Measurements from ENCODE around the gene ARID1B. TPM values are rescaled to one million over a fixed set of nuclear protein-coding genes. Genes with fewer than 3 reads are reported as not detected.
A peak's percentile ranks its signal among the peaks of the same experiment; 100 is the strongest.

The ARID1B gene
- total and polyA plus RNA-seq, 7 donors = 8.1 to 61.1 (median 53.1) TPM

DNA sequence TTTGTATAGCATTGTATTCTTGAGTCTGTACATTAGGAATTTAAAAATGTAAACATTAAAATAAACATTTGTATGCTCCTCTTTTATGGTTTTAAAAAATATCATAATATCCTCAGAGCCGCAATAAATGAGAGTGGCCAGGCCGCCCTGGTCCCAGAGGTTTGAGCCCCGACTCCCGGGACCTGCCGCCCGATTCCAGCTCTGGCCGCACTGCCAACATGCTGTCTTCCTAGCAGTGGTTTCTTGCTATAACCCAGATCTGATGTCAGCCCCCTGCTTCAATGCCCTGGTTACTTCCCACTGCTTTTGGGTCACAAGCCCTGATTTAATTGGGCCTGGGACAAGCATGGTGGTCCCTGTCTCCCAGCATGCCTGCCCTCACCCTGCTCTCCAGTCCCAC is 5.4 kb upstream of the ARID1B start:
- Histone ChIP-seq H3K4me1 (peaks cover 26% of the 10 kb centered on the region), H3K27me3 (ENCODE audit: insufficient read depth in 3 of 3, low read length in 2 of 3) (no peaks in the 10 kb centered on the region), H3K27ac (no peak overlapping the region), H3K9me3 (no peaks in the 10 kb centered on the region), H3K36me3 (ENCODE audit: insufficient read depth in 1 of 2, low read depth in 1 of 2) (no peaks in the 10 kb centered on the region), H3K4me3 (no peak overlapping the region)
- intact Hi-C loops (cut with DNase I) = loop anchor here in 1 of 2 donors (5.0 kb wide), 1 partner anchor 49 kb away; no protein-coding TSS in a partner anchor
- TF ChIP-seq, protein P1, sequence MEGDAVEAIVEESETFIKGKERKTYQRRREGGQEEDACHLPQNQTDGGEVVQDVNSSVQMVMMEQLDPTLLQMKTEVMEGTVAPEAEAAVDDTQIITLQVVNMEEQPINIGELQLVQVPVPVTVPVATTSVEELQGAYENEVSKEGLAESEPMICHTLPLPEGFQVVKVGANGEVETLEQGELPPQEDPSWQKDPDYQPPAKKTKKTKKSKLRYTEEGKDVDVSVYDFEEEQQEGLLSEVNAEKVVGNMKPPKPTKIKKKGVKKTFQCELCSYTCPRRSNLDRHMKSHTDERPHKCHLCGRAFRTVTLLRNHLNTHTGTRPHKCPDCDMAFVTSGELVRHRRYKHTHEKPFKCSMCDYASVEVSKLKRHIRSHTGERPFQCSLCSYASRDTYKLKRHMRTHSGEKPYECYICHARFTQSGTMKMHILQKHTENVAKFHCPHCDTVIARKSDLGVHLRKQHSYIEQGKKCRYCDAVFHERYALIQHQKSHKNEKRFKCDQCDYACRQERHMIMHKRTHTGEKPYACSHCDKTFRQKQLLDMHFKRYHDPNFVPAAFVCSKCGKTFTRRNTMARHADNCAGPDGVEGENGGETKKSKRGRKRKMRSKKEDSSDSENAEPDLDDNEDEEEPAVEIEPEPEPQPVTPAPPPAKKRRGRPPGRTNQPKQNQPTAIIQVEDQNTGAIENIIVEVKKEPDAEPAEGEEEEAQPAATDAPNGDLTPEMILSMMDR (IDR thresholded peaks at IDR 0.05) = no peak
- WGBS, 3 donors = 99 to 100% (median 99%) methylated on average over 7 of the region's 7 CpGs
- DNase-seq = no peak
- no peak for ATAC-seq

DNA sequence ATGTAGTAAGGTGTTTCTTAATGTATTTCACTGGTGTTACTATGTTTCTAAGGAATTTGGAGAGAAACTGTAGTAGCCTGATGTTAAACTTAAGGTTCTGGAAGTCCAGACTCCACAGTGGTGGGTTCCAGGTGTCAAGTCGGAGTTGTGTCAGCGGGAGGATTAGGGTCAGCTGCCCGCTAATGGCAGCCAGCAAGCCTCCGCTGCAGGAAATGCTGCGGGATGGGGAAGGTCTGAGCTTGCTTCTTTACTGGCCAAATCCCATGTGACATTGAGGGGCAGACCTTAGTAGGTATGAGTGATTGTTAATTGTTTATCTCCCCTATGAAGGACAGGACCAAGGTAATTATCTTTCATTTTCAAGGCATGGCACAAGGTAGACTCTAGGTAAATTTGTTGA is 3.7 kb upstream of the ARID1B start:
- TF ChIP-seq, protein P1 (IDR thresholded peaks at IDR 0.05) = no peak
- Histone ChIP-seq H3K9me3 (no peaks in the 10 kb centered on the region), H3K27me3 (ENCODE audit: insufficient read depth in 3 of 3, low read length in 2 of 3) (no peaks in the 10 kb centered on the region), H3K27ac (no peak overlapping the region), H3K4me1 (peaks cover 26% of the 10 kb centered on the region), H3K4me3 (peak overlapping the region; percentile 35), H3K36me3 (ENCODE audit: insufficient read depth in 1 of 2, low read depth in 1 of 2) (no peaks in the 10 kb centered on the region)
- no peak for DNase-seq
- WGBS, 3 donors = 49 to 53% (median 52%) methylated on average over 5 of the region's 5 CpGs
- no peak for ATAC-seq
- intact Hi-C loops (cut with DNase I) = loop anchor here in 1 of 2 donors (5.0 kb wide), 1 partner anchor 51 kb away; no protein-coding TSS in a partner anchor

DNA sequence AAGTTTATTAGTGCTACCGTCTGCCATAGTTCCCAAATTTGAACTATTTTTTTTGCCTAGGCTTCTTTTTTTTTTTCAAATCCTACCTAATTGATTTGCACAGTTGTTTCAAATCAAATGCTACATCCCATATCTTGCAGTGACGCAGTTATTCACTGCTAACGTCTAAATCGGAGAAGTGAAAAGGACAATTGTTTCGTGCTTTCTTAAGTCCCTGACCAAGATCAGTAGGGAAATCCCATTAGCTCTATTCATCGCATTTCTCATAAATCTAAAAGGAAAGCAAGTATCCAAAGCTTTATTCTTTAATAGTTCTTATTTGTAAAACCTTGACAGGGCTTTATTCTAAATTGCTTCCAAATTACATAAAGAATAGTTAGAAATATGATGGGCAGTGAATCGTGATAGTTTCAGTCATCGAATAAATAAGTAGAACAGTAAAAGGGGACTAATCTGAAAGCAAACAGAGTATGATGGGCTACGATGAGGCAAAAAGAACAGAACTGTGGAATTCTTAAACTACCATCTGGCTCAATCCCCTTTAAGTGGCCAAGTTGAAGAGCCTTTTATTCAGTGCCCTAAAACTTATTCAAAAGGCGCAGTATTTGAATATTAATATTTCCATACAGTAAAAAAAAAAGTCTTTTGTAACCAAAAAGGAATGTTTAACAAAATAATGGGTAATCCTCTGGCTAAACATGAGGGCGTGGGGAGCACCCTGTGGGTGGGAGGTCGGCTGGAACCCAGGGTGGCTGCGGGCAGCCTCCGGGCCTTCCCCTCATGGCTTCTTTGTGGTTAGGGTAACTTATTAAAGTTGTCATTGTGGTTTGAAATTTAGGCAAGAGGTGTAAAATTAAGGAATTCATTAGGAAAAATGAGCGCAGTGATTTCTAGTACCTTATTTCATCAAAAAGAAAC is 3.0 kb upstream of the ARID1B start:
- H3K27me3 ChIP-seq (ENCODE audit: insufficient read depth in 3 of 3, low read length in 2 of 3) = no peaks in the 10 kb centered on the region
- TF ChIP-seq, protein P1 (IDR thresholded peaks at IDR 0.05) = no peak
- peak overlapping the region; percentile 35 for H3K4me3 ChIP-seq
- ATAC-seq (no peak), DNase-seq (no peak)
- H3K9me3 ChIP-seq = no peaks in the 10 kb centered on the region
- H3K27ac ChIP-seq = peak overlapping the region; percentile 99
- intact Hi-C loops (cut with DNase I) = loop anchor here (2.0 to 5.0 kb wide), 2 partner anchors 52 to 209 kb away; no protein-coding TSS in a partner anchor
- H3K36me3 ChIP-seq (ENCODE audit: insufficient read depth in 1 of 2, low read depth in 1 of 2) = no peaks in the 10 kb centered on the region
- peaks cover 26% of the 10 kb centered on the region for H3K4me1 ChIP-seq
- WGBS, 3 donors = 49 to 65% (median 53%) methylated on average over 15 of the region's 15 CpGs

DNA sequence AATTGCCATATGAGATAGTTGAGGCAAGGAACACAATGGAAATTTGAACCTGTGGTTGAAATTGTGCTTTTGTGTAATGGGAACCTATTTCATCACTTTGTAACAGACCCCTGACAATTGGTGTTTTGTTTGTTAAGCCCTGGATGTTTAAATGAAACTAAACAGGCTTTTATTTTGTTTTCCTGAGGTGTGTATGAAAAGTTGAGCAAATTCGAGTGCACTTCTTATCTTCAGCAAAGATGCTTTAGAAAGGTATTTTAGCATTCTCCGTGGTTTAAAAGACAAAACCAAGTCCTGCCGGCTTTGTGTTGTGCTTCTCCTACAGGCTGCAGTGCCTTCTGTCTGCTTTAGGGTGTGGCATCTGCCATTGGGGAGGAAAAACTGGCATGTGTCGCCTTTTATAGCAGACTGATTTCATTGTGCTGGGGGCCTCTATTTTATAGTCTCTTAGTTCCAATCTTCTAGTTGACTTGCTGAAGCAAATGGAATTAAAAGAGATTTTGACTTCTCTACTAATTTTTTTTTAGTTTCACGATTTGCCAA is 2.2 kb upstream of the ARID1B start:
- peak overlapping the region; percentile 35 for H3K4me3 ChIP-seq
- intact Hi-C loops (cut with DNase I) = loop anchor here (2.0 to 5.0 kb wide), 3 partner anchors 53 to 213 kb away; no protein-coding TSS in a partner anchor
- no peaks in the 10 kb centered on the region for H3K27me3 ChIP-seq (ENCODE audit: insufficient read depth in 3 of 3, low read length in 2 of 3)
- no peaks in the 10 kb centered on the region for H3K9me3 ChIP-seq
- WGBS, 3 donors = 31 to 53% (median 31%) methylated on average over 5 of the region's 5 CpGs
- H3K4me1 ChIP-seq = peaks cover 26% of the 10 kb centered on the region
- peak overlapping the region; percentile 99 for H3K27ac ChIP-seq
- ATAC-seq (no peak), DNase-seq (no peak)
- TF ChIP-seq, protein P1 (IDR thresholded peaks at IDR 0.05) = no peak
- no peaks in the 10 kb centered on the region for H3K36me3 ChIP-seq (ENCODE audit: insufficient read depth in 1 of 2, low read depth in 1 of 2)
